HL-60 (cell line): ENCODE data around the gene ZNF782.

Experiments
- CTCF ChIP-seq: IDR thresholded peaks from one replicate; pipeline ENCODE4 v1.5.1; 2011; ENCODE audit warnings: low read length, control low read depth, inconsistent platforms; ENCODE audit not compliant: insufficient read depth
- REST ChIP-seq: IDR thresholded peaks from 2 replicates; pipeline ENCODE4 v1.6.1; 2012; ENCODE audit warnings: low read depth; ENCODE audit not compliant: insufficient replicate concordance

GRCh38 chr9:96781552-96781951, 72.8 kb downstream of the ZNF782 start:
- TF ChIP-seq CTCF (no peak), REST (no peak)
